ENCODE results near the gene TRIP12.

DNA sequence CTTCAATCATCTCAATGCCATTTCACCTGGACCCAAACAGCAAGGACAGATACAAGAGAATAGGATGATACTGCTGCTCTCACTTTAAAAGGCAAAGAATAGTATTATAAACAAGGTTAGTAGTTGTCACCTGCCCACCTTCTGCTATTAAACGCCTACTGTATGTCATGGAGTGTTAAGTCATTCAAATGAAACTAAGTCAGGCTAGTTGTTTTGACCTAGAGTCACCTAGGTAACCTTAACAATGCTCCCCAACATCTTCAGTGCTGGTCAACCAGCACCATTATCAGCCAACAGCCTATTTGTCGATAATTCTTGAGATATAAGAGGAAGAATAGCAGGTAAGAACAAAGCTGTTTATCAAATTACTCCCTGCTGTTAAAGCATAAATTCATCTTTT is 39.2 kb downstream of the TRIP12 start:
- TF ChIP-seq RFX5 (IDR thresholded peaks at IDR 0.05; ENCODE audit: low read depth, low read length) (no peak), RAD21 (IDR thresholded peaks at IDR 0.05; ENCODE audit: low read length) (no peak), CTCF (conservative IDR thresholded peaks at IDR 0.05; ENCODE audit: low read depth, low read length) (no peak), SMC3 (IDR thresholded peaks at IDR 0.05; ENCODE audit: low read depth, low read length) (no peak), POLR2A (IDR thresholded peaks at IDR 0.05; ENCODE audit: low read depth, low read length) (no peak), RCOR1 (IDR thresholded peaks at IDR 0.05; ENCODE audit: insufficient replicate concordance, low read length) (no peak), USF2 (IDR thresholded peaks at IDR 0.05; ENCODE audit: low read depth, low read length) (no peak), NFE2L2 (IDR thresholded peaks at IDR 0.05; ENCODE audit: low read depth, low read length) (no peak), MXI1 (IDR thresholded peaks at IDR 0.05; ENCODE audit: borderline replicate concordance, low read depth, low read length) (no peak), MAZ (IDR thresholded peaks at IDR 0.05; ENCODE audit: borderline replicate concordance, low read depth, low read length) (no peak), CEBPB (IDR thresholded peaks at IDR 0.05; ENCODE audit: low read depth, low read length) (no peak)
